ENCODE data around the gene GK2.

GK2 gene

DNA sequence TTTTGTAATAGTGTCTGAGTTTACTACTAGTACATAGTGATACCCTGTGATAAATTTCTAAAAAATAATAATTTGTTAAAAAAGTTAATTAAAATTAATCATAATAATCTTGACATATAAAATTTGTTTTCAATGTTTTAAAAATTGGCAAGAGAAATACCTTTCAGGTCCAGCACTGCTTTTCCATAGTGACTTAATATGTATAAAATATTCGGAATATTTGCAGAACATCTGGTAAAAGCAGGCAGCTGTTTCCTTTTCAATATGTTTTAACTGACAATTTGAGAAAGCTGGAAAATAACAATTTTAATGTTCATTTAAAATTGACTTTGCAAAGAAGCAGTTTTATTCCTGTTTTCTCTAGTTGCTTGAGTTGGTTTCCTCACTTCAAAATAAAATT lies 17.6 kb upstream of the GK2 start:
- H3K9me3 ChIP-seq, result no peaks in the 10 kb centered on the region
- no peak for TF ChIP-seq Cebpa-rat (IDR thresholded peaks at IDR 0.05)
- no peak overlapping the region for H3K4me3 ChIP-seq
- H3K4me1 ChIP-seq, result no peaks in the 10 kb centered on the region
- H4K20me1 ChIP-seq, result no peaks in the 10 kb centered on the region
- no peak overlapping the region for H3K27ac ChIP-seq
- H3K27me3 ChIP-seq, result no peaks in the 10 kb centered on the region
- H3K4me2 ChIP-seq, result no peak overlapping the region
- H3K9ac ChIP-seq, result no peak overlapping the region
- H3K36me3 ChIP-seq, result no peaks in the 10 kb centered on the region

DNA sequence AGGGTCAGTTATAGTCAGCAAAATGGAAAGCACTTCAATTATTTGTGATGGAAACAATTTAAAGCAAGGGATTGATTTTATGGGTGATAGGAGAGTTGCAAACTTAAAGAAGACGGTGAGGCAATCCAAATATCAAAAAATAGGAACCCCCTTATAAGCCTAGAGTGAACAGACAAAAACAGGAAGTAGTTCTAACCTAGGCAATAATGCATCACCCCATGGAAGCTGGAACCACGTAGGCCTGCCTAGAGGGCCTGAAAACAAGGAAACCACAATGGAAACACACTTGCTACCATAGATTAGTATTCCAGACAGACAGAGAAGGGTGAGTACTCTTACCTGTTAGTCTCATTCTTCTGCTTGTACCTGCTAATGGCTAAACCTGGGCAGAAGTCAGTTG lies 13.5 kb upstream of the GK2 start:
- no peaks in the 10 kb centered on the region for H3K36me3 ChIP-seq
- no peak overlapping the region for H3K27ac ChIP-seq
- H3K4me2 ChIP-seq, result no peak overlapping the region
- no peaks in the 10 kb centered on the region for H4K20me1 ChIP-seq
- H3K4me1 ChIP-seq, result no peaks in the 10 kb centered on the region
- H3K4me3 ChIP-seq, result no peak overlapping the region
- no peaks in the 10 kb centered on the region for H3K9me3 ChIP-seq
- no peak overlapping the region for H3K9ac ChIP-seq
- no peak for TF ChIP-seq Cebpa-rat (IDR thresholded peaks at IDR 0.05)
- H3K27me3 ChIP-seq, result no peaks in the 10 kb centered on the region

DNA sequence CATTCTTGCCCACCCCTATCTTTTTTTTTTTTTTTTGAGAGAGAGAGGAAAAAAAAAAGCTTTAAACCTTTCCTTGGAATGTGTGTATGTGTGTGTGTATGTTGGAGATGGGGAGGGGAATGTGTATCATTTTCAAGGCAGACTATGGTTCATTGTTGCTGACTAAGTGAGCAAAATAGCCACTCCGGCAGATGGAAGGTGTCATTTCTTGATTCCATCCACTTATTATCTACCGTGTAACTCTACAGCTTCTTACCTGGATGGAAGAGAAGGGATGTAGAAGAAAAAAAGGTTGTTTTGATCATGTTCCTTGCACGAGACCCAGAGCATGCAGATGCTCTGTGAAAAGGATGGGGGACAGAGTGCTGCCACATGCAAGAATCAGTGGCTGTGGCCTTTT lies 5.9 kb upstream of the GK2 start:
- no peaks in the 10 kb centered on the region for H3K27me3 ChIP-seq
- no peaks in the 10 kb centered on the region for H3K36me3 ChIP-seq
- H4K20me1 ChIP-seq, result no peaks in the 10 kb centered on the region
- H3K4me3 ChIP-seq, result no peak overlapping the region
- no peaks in the 10 kb centered on the region for H3K4me1 ChIP-seq
- no peak for TF ChIP-seq Cebpa-rat (IDR thresholded peaks at IDR 0.05)
- H3K9ac ChIP-seq, result no peak overlapping the region
- no peak overlapping the region for H3K4me2 ChIP-seq
- no peaks in the 10 kb centered on the region for H3K9me3 ChIP-seq
- H3K27ac ChIP-seq, result no peak overlapping the region

DNA sequence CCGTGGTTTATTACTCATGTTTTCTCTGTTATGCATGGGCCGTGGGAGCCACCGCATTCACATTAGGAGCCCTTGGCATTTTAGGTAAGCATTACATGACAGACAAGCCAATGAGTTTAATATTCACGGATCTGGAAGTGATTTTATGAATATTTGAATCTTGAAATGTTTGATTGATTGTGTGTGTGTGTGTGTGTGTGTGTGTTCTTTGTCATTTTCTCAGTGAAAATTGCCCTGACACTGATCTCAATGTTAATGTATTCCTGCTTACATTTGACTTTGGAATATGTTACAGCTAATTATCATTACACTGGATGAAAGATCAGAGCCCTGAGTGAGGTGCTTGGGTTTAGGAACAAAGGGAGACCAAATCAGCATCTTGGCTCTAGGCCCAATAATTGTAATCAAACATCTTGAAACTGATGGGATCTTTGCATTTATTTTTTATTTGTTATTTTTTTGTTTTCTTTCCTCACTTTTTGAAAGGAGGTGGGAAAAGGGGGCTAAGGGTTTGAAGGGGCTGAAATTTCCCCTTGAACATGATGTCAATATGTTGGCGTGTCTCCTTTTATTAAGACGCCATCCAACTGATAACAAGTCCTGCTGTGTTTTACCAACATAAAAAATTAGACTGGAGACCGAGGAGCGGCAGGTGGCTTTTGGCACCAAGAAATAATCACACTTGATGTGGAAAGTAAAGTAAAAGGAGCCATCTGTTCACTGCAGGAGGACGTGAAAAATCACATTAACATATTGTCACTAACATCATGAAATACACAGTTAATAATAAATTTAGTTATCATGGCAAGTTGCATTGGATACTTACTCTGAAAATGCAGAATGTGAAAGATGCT lies 5.2 kb upstream of the GK2 start:
- H3K9me3 ChIP-seq, result no peaks in the 10 kb centered on the region
- H3K36me3 ChIP-seq, result no peaks in the 10 kb centered on the region
- no peaks in the 10 kb centered on the region for H4K20me1 ChIP-seq
- no peak overlapping the region for H3K27ac ChIP-seq
- H3K4me2 ChIP-seq, result no peak overlapping the region
- H3K27me3 ChIP-seq, result no peaks in the 10 kb centered on the region
- H3K4me1 ChIP-seq, result no peaks in the 10 kb centered on the region
- TF ChIP-seq Cebpa-rat (IDR thresholded peaks at IDR 0.05), result no peak
- no peak overlapping the region for H3K9ac ChIP-seq
- no peak overlapping the region for H3K4me3 ChIP-seq

DNA sequence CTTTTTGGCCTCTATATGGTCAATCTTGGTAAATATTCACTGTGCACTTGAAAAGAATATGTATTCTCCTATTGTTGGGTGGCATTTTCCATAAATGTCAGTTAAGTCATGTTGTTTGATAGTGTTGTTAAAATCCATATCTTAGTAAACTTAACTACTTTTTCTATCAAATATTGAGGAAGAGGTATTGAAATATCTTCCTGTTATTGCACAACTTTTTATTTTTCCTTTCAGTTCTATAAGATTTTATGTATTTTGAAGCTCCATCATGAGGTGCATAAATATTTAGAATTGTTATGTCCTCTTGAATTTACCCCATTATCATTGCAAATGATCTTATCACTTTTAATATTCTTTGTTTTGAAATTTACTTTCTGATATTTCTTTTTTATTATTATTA lies 3.4 kb downstream of the GK2 start:
- H3K27ac ChIP-seq, result no peak overlapping the region
- H3K9me3 ChIP-seq, result no peaks in the 10 kb centered on the region
- H3K4me1 ChIP-seq, result no peaks in the 10 kb centered on the region
- H4K20me1 ChIP-seq, result no peaks in the 10 kb centered on the region
- H3K4me3 ChIP-seq, result no peak overlapping the region
- no peaks in the 10 kb centered on the region for H3K36me3 ChIP-seq
- H3K4me2 ChIP-seq, result no peak overlapping the region
- no peak overlapping the region for H3K9ac ChIP-seq
- TF ChIP-seq Cebpa-rat (IDR thresholded peaks at IDR 0.05), result no peak
- no peaks in the 10 kb centered on the region for H3K27me3 ChIP-seq

DNA sequence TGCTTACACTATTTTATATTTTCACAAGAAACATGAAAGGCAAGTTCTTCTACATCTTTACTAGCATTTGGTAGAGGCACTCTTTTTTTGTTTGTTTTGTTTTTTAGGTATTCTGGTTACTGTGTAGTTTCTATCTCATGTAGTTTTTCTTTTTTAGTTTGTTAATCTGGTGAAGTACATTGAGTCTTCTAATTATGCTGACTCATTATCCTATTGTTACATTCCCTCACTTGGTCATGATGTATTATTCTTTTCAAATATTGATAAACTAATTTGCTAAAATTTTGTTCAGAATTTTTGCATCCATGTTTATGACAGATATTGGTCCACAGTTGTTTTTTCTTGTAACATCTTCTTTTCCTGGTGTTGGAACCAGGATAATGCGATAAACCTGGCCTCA lies 4.7 kb downstream of the GK2 start:
- Histone ChIP-seq H3K4me3 (no peak overlapping the region), H3K27ac (no peak overlapping the region), H4K20me1 (no peaks in the 10 kb centered on the region), H3K36me3 (no peaks in the 10 kb centered on the region), H3K27me3 (no peaks in the 10 kb centered on the region), H3K9ac (no peak overlapping the region), H3K4me2 (no peak overlapping the region), H3K9me3 (no peaks in the 10 kb centered on the region), H3K4me1 (no peaks in the 10 kb centered on the region)
- TF ChIP-seq Cebpa-rat (IDR thresholded peaks at IDR 0.05), result no peak

DNA sequence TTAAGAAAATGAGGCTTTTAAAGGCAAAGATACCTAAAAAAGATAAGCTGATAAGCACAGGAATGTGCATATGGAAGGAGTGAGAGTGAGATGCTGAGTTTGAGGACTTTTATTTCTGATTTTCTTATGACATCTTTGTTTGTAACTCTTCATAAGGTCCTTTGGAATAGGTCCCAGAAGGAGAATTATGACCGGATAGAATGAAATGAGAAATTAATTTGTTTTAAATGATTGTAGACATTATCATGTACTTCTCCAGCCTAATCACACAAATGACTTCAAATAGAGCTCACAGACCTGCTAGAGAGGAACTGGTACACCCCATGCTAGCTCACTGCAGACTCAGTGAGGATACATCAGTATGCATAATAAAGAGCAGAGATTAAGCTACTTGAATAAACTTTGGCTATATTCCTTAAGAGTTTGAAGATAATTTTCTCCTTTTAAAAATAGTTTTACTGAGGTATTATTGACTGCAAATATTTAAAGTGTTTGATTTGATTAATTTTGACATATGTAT lies 5.6 kb downstream of the GK2 start:
- H4K20me1 ChIP-seq, result no peaks in the 10 kb centered on the region
- H3K4me2 ChIP-seq, result no peak overlapping the region
- no peaks in the 10 kb centered on the region for H3K9me3 ChIP-seq
- no peaks in the 10 kb centered on the region for H3K36me3 ChIP-seq
- TF ChIP-seq Cebpa-rat (IDR thresholded peaks at IDR 0.05), result no peak
- no peaks in the 10 kb centered on the region for H3K27me3 ChIP-seq
- no peak overlapping the region for H3K9ac ChIP-seq
- H3K4me3 ChIP-seq, result no peak overlapping the region
- no peaks in the 10 kb centered on the region for H3K4me1 ChIP-seq
- no peak overlapping the region for H3K27ac ChIP-seq

DNA sequence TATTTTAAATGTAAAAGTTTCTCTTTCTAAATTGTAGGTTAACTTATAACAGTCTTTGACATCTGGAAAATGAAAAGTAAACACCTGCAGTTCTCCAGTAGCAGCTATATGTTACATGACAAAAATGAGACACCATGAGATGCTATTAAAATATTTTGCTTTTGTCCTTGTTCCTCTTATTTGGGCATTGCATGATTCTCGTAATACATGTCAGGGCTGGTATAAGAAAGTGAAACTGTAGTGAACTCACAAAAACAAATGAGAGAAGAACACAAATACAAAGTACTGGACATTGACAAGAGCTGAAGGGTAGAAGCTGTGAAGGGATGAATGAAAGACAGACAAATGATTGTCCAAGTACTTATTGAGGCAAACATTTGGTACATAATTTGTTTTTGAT lies 9.0 kb downstream of the GK2 start:
- H3K27me3 ChIP-seq, result no peaks in the 10 kb centered on the region
- no peaks in the 10 kb centered on the region for H3K36me3 ChIP-seq
- no peak overlapping the region for H3K4me3 ChIP-seq
- H4K20me1 ChIP-seq, result no peaks in the 10 kb centered on the region
- no peaks in the 10 kb centered on the region for H3K9me3 ChIP-seq
- no peak overlapping the region for H3K9ac ChIP-seq
- H3K4me2 ChIP-seq, result no peak overlapping the region
- no peaks in the 10 kb centered on the region for H3K4me1 ChIP-seq
- no peak for TF ChIP-seq Cebpa-rat (IDR thresholded peaks at IDR 0.05)
- H3K27ac ChIP-seq, result no peak overlapping the region

DNA sequence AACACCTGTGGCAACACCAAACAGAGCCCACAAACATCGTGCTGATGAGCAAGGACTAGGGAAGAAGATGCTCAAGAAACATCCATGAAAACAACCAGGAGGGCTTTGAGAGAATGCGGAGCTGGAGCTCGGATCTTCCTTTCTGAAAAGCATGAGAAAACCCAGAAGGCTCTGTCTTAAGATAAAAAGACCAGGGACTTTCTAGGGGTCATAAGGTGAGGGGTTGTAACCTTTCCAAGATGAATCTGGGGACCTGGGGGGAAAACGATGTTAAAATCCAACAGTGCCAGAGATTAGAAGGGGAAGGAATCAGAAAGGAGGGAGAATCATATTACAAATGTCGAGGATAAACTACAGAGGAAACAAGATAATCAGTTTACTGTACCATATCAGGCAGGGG lies 10.1 kb downstream of the GK2 start:
- Histone ChIP-seq H3K27me3 (no peaks in the 10 kb centered on the region), H3K27ac (no peak overlapping the region), H3K4me1 (no peaks in the 10 kb centered on the region), H3K36me3 (no peaks in the 10 kb centered on the region), H4K20me1 (no peaks in the 10 kb centered on the region), H3K9ac (no peak overlapping the region), H3K4me2 (no peak overlapping the region), H3K4me3 (no peak overlapping the region), H3K9me3 (no peaks in the 10 kb centered on the region)
- no peak for TF ChIP-seq Cebpa-rat (IDR thresholded peaks at IDR 0.05)

DNA sequence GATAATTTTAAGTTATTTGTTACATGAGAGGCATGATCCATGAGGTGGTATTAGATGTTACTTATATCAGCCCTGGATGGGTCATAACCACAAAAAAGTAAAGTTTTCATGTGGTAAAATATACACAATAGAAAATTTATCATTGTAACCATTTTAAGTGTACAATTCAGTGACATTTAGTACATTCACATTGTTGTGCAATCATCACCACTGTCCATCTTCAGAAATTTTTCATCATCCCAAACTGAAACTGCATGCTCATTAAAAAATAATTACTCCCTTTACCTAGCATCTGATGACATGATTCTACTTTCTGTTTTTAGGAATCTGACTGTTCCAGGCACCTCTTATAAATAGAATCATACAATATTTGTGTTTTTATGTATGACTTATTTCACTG lies 11.2 kb downstream of the GK2 start:
- Histone ChIP-seq H3K9me3 (no peaks in the 10 kb centered on the region), H3K9ac (no peak overlapping the region), H3K27me3 (no peaks in the 10 kb centered on the region), H3K4me2 (no peak overlapping the region), H3K27ac (no peak overlapping the region), H3K36me3 (no peaks in the 10 kb centered on the region), H3K4me1 (no peaks in the 10 kb centered on the region), H4K20me1 (no peaks in the 10 kb centered on the region), H3K4me3 (no peak overlapping the region)
- no peak for TF ChIP-seq Cebpa-rat (IDR thresholded peaks at IDR 0.05)
